Central memory CD8-positive, alpha-beta T cell (primary cell): ENCODE results near the gene SV2B.

Experiments used
- ATAC-seq: fragments of 150-1000 bp; cut with Tn5 transposase; replicated peaks from 2 replicates; pipeline ENCODE4 v1.10.0; 2022; ENCODE audit warnings: mild to moderate bottlenecking, moderate FRiP score, moderate number of reproducible peaks; ENCODE audit not compliant: poor library complexity, severe bottlenecking; ENCODE audit errors: extremely low read depth
- DNase-seq, 2 donors: peaks; one replicate each; pipeline ENCODE4 v3.0.0; 2021; ENCODE audit warnings: low spot score in 2 of 2
- H3K27ac Mint-ChIP-seq: one replicate; pipeline ENCODE4 v1.8.0; 2022; ENCODE audit warnings: low read depth, mild to moderate bottlenecking, moderate library complexity, mixed read lengths
- H3K27me3 Mint-ChIP-seq: one replicate; pipeline ENCODE4 v1.8.0; 2022; ENCODE audit warnings: mixed read lengths
- H3K36me3 Mint-ChIP-seq: one replicate; pipeline ENCODE4 v1.8.0; 2022; ENCODE audit warnings: mild to moderate bottlenecking, moderate library complexity, mixed read lengths; ENCODE audit not compliant: insufficient read depth
- H3K4me1 Mint-ChIP-seq: one replicate; pipeline ENCODE4 v1.8.0; 2022; ENCODE audit warnings: mixed read lengths
- H3K4me3 Mint-ChIP-seq: one replicate; pipeline ENCODE4 v1.8.0; 2022; ENCODE audit warnings: mild to moderate bottlenecking, moderate library complexity, mixed read lengths
- H3K9me3 Mint-ChIP-seq: one replicate; pipeline ENCODE4 v1.8.0; 2022; ENCODE audit warnings: mixed read lengths

Gene SV2B

DNA sequence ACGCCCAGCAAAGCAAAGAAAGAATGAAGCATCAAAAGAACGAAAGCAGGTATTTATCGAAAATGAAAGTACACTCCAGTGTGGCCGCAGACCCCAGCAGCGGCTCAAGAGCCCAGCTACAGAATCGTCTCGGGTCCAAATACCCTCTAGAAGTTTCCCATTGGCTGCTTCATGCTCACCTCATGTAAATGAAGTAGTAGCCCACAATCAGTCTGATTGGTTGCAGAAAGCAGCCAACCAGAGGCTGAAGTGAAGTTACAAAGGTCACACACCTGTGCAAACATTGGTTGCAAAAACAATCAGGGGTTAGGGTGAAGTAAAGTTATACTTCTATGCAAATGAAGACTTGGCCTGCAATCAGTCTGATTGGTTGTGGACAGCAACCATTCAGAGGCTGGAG, 32.0 kb downstream of the SV2B start:
- H3K27me3 Mint-ChIP-seq, result peaks cover 25% of the 10 kb centered on the region
- no peak overlapping the region for H3K4me3 Mint-ChIP-seq

DNA sequence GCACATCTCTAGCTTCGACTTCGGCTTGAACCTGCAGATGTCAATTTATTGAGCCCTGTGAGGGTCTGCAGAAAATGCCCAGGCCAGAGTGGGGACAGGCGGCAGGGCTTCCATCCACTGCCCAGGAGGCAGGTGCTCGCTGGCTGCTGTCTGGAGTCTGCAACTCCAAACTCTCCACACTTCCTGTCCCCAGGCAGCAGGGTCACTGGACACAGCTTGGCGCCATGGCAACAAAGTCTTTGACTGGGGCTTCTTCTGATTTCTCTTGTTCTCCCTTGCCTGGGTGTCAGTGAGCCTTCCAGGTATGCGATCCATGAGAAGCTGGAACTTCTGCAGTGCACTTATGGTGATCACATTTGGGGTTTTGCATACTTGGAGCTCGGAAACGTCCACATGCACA, 33.5 kb downstream of the SV2B start:
- no peaks in the 10 kb centered on the region for H3K9me3 Mint-ChIP-seq
- no peaks in the 10 kb centered on the region for H3K36me3 Mint-ChIP-seq
- peaks cover 38% of the 10 kb centered on the region for H3K27me3 Mint-ChIP-seq
- no peaks in the 10 kb centered on the region for H3K4me1 Mint-ChIP-seq
- ATAC-seq (no peak), DNase-seq (no peak)
- no peak overlapping the region for H3K4me3 Mint-ChIP-seq
- H3K27ac Mint-ChIP-seq, result no peak overlapping the region

More for the DNA sequence above, 32.0 kb downstream of the SV2B start:
- no peaks in the 10 kb centered on the region for H3K4me1 Mint-ChIP-seq
- DNase-seq (no peak), ATAC-seq (no peak)
- H3K27ac Mint-ChIP-seq, result no peak overlapping the region
- H3K36me3 Mint-ChIP-seq, result no peaks in the 10 kb centered on the region
- H3K9me3 Mint-ChIP-seq, result no peaks in the 10 kb centered on the region

DNA sequence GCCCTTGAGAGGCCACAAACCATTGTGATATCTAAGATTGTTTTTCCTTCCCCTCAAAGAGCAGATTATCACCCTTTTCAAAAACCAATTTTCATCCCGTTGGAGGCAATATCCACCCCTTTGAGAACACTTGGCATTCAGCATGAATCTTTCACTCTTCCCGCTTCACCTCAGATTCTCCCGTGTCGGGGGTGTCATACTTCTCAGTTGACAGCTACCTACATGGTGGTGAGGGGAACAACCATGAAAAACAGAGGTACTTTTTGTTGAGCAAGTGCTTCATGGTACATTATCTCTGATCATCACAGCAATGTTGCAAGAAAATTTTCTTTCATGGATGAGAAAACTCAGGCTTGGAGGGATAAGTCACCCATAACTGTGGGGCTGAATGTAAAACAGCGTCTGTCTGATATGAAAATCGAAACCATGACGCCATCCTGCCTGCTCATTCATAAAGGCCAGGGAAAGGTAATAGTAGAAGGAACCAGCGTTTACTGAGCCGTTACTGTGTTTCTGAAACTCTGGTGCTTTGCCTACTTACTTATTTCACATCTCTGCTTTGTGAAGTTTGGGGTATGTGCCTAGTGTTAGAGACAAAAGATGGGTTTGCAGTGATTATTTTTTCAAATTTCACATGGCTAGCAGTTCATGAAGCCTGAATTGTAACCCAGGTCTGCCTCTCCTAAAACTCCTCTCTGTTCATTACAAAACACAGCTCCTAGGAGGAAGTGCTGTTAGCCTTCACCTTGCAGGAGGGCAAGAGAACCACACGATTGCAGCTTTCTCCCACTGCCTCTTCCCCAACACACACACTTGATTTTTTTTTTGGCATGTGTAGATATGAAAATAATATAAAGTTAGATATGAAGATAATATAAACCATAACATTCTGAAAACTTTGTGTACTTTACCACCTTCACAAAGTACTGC, 35.4 kb downstream of the SV2B start:
- no peaks in the 10 kb centered on the region for H3K36me3 Mint-ChIP-seq
- DNase-seq, result no peak
- no peak overlapping the region for H3K27ac Mint-ChIP-seq
- H3K4me1 Mint-ChIP-seq, result no peaks in the 10 kb centered on the region
- H3K9me3 Mint-ChIP-seq, result no peaks in the 10 kb centered on the region
- no peak overlapping the region for H3K4me3 Mint-ChIP-seq
- ATAC-seq, result no peak
- peaks cover 58% of the 10 kb centered on the region for H3K27me3 Mint-ChIP-seq

DNA sequence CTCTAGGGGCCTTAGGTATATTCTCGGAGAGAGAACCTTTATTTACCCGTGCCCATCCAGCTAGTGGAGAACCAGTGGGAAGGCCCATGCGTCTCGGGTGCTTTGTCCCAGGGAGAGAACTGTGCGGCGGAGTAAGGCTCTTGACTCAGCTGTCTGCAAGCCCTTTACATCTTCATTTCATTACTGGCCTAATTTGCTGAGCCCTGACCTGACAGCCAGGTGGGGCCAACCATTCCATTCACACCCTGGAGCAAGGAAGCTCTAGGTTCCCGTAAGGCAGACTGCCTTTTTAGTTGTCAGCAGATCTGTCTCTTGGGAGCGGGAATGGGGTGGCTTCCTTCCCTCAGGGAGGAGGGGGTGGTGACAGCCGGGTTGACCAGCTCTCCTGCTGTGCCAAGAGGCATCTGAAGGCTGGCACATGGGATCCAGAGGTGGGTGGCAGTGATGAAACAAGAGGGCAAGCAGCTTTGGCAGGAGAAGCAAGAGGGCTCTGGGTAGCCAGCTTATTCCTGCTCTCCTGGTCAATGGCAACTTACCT, 36.4 kb downstream of the SV2B start:
- peaks cover 63% of the 10 kb centered on the region for H3K27me3 Mint-ChIP-seq
- no peak overlapping the region for H3K27ac Mint-ChIP-seq
- DNase-seq, result no peak
- no peak overlapping the region for H3K4me3 Mint-ChIP-seq
- H3K4me1 Mint-ChIP-seq, result no peaks in the 10 kb centered on the region
- H3K9me3 Mint-ChIP-seq, result no peaks in the 10 kb centered on the region
- no peaks in the 10 kb centered on the region for H3K36me3 Mint-ChIP-seq
- no peak for ATAC-seq

DNA sequence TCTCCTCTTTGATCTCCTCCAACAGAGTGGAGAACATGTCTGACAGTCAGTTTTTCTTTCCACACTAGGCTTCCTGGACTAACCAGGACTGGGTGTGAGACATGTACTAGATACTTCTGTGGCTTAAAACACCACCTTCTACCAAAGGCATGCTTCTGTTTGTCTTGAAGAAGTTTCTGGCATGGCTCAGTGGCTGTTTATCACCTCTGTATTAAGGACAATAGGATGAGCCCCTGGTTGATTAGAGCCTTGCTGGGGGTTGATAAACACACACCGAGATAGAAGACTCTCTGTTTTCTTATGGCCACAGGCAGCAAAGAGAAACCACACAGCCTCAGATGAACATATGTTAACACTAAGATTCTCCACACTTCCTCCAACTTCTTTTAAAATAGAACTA, 40.5 kb downstream of the SV2B start:
- Mint-ChIP-seq H3K4me3 (no peak overlapping the region), H3K27ac (no peak overlapping the region), H3K4me1 (no peaks in the 10 kb centered on the region), H3K36me3 (no peaks in the 10 kb centered on the region), H3K27me3 (peaks cover 90% of the 10 kb centered on the region), H3K9me3 (no peaks in the 10 kb centered on the region)
- ATAC-seq (no peak), DNase-seq (no peak)

DNA sequence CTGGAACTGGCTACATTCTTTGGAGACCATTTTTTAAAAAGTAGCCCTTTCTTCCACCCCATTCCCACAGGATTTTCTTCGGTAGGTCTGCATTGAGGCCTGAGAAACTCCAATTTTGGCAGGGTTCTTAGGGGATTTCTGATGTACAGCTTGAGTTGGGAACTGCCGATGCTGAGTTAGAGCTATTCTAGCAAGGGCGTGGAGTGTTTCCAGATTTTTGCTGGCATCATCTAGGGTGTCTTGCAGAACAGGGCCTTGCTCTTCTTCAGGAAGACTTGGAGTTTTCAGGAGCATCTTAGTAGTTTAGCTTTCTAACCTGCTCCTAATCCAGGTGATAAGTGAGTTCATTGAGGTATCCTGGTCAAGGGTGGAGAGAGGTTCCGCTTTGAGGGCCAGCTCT, 41.0 kb downstream of the SV2B start:
- no peak overlapping the region for H3K27ac Mint-ChIP-seq
- H3K27me3 Mint-ChIP-seq, result peaks cover 90% of the 10 kb centered on the region
- no peaks in the 10 kb centered on the region for H3K4me1 Mint-ChIP-seq
- no peaks in the 10 kb centered on the region for H3K36me3 Mint-ChIP-seq
- no peak for ATAC-seq
- no peaks in the 10 kb centered on the region for H3K9me3 Mint-ChIP-seq
- H3K4me3 Mint-ChIP-seq, result no peak overlapping the region
- DNase-seq, result no peak

DNA sequence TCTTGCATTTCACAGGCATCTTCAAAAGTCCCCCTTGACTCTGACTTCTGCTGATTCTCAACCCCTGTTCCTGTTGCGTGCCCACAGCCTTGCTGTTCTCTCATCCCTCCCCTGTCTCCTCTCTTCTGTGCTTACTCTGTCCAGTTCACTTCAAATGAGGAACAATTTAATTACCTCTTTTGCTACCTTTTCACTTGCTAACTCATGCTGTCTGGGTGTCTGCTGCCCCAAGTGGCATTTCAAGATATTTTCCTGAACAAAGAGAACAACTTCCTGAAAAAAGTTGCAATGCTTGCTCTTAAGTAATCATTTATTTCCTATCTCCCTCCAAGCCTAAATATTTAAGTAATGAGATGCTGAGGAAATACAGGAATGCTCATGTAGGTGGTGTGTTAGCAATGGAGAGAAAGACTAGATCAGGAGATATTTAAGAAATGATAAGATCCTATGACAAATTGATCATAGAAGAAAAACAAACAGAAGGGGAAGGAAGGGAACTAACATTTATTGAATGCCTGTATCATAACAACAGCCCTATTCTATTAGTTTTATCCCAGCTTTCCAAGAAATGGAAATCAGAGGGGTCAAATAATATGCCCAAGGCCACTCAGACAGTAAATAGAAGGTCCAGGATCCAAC, 42.2 kb downstream of the SV2B start:
- Mint-ChIP-seq H3K4me1 (no peaks in the 10 kb centered on the region), H3K9me3 (no peaks in the 10 kb centered on the region), H3K27me3 (peaks cover 90% of the 10 kb centered on the region), H3K36me3 (no peaks in the 10 kb centered on the region), H3K27ac (no peak overlapping the region), H3K4me3 (no peak overlapping the region)
- ATAC-seq (no peak), DNase-seq (no peak)

DNA sequence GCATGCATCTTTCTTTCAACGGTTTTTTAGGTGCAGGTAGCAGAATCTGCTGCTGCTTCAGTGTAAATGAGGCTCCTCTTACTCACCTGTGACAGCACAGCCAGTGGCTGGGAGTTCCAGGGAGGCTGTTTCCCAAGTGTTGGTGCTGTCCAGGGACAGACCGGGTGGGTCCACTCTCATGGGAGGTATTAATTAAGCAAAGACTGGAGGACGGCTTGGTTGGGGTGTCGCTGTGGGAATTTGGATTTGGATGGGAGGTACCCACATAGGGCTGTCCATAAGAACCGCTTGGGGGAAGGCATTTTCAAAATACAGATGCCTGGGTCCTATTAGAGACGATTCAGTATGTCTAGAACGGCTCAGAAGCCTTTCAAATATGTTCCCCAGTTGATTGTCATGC, 42.9 kb downstream of the SV2B start:
- no peak overlapping the region for H3K27ac Mint-ChIP-seq
- DNase-seq, result no peak
- H3K4me1 Mint-ChIP-seq, result no peaks in the 10 kb centered on the region
- no peak overlapping the region for H3K4me3 Mint-ChIP-seq
- H3K9me3 Mint-ChIP-seq, result no peaks in the 10 kb centered on the region
- H3K36me3 Mint-ChIP-seq, result no peaks in the 10 kb centered on the region
- ATAC-seq, result no peak
- H3K27me3 Mint-ChIP-seq, result peaks cover 91% of the 10 kb centered on the region

DNA sequence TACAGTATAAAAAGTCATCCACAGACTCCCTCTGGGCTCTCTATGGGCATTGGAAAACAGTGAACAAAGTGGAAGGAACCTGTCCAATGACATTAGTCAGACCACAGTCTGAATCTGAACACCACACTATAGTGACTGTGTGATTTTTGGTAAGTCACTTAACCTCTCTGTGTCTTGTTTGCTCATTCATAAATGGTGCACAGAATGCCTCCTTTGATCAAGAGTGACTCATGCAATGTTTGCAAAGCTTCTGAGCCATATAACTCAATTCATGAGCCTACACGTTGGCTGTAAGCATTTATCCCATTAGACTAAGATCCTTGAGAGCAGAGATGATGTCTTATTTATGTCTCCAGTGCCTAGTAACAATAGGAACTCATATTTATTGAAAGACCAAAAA, 46.7 kb downstream of the SV2B start:
- H3K27me3 Mint-ChIP-seq, result peaks cover 92% of the 10 kb centered on the region
- ATAC-seq (no peak), DNase-seq (no peak)
- no peaks in the 10 kb centered on the region for H3K4me1 Mint-ChIP-seq
- no peak overlapping the region for H3K27ac Mint-ChIP-seq
- no peaks in the 10 kb centered on the region for H3K36me3 Mint-ChIP-seq
- H3K9me3 Mint-ChIP-seq, result no peaks in the 10 kb centered on the region
- no peak overlapping the region for H3K4me3 Mint-ChIP-seq

DNA sequence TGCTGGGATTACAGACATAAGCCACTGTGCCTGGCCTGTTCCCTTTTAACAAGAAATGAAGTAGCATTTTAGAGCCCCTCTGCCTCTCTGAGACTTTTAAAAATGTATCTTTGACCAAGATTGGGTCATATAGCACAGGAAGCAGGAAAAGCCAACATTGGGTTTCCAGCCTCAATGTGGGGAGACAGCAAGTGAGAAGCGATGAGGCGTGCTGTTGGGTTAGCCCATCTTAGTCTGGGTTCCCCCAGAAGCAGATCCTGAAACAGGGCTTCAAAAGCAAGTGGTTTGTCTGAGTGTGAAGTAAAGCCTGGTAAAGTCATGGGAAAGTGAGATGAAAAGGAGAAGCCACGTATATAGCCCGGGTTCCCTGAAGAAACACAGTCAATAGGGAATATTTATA, 48.2 kb downstream of the SV2B start:
- peaks cover 88% of the 10 kb centered on the region for H3K27me3 Mint-ChIP-seq
- H3K9me3 Mint-ChIP-seq, result no peaks in the 10 kb centered on the region

DNA sequence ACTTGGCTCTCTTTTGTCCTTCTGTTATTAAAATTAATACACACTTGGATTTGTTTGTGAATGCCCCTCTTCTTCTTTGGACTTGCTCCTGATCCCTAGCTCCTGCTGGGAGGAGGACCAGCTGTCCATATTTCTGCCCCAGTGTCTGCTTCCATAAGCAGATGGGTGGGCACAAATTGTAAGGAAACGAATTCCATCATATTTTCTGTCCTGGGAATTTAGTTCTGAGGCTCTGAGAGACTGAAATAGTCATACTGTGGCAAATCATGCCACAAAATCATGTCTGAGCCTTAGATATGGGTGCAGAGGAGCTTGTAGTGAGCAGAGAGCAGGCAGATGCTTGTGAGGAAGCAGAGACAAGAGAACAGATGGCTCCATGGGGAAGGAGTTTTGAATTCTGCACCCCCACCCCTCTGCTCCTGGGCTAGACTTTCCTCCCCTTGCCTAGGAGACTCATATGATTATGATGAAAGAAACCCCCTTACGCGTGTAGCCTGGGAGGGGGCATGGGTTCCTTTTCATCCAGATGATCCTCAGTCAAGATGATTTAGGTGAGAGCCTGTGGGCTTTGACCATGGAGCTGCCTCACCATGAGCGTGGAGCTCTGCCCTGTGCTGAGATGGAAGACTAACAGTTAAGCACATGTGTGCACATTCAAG, 50.6 kb downstream of the SV2B start:
- Mint-ChIP-seq H3K4me1 (no peaks in the 10 kb centered on the region), H3K27me3 (peaks cover 92% of the 10 kb centered on the region), H3K27ac (no peak overlapping the region), H3K36me3 (no peaks in the 10 kb centered on the region), H3K4me3 (no peak overlapping the region), H3K9me3 (no peaks in the 10 kb centered on the region)
- no peak for ATAC-seq
- DNase-seq, result no peak

More for the DNA sequence above, 48.2 kb downstream of the SV2B start:
- no peak overlapping the region for H3K27ac Mint-ChIP-seq
- H3K36me3 Mint-ChIP-seq, result no peaks in the 10 kb centered on the region
- no peaks in the 10 kb centered on the region for H3K4me1 Mint-ChIP-seq
- DNase-seq (no peak), ATAC-seq (no peak)
- no peak overlapping the region for H3K4me3 Mint-ChIP-seq

DNA sequence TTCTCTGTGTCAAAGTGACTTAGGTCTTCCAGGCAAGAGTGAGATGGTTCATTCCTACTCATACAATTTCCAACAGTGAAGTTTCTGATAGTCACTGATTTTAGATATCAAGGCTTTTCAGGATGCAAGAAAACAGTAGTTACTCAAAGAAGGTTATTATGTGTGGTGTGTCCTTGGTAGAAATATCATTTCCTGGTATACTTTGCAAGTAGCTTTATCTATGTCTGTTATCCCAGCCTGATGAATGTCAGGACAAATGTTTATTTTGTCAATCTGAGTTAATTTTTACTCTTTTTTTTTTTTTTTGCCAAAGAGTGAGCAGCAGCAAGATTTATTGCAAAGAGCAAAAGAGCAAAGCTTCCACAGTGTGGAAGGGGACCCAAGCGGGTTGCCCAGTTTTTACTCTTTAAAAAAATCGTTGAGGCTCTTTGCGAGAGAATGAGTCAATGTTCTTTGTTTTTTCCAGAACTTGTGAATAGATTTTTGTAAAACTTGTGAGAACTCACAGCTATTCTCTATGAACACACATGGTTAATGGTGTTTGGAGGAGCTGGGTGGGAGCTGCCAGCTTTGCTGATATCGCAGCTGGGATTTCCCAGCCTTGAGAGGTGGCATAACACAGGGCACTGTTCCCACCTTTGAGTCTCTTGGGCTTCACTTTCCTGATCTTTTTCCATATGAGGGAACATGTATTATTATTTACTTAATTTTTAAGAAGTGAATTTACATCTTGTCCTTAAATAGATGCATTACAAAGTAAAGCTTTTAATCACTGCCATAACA, 51.9 kb downstream of the SV2B start:
- Mint-ChIP-seq H3K27me3 (peaks cover 90% of the 10 kb centered on the region), H3K4me1 (no peaks in the 10 kb centered on the region), H3K36me3 (no peaks in the 10 kb centered on the region), H3K9me3 (no peaks in the 10 kb centered on the region), H3K4me3 (no peak overlapping the region), H3K27ac (no peak overlapping the region)
- no peak for ATAC-seq
- no peak for DNase-seq
